ENCODE results near the gene NXN.
"Not testable (repeated sequence)": the region's sequence is repeated elsewhere in the genome, so short reads cannot be mapped to it uniquely, and the experiment has no call there.

Gene NXN

DNA sequence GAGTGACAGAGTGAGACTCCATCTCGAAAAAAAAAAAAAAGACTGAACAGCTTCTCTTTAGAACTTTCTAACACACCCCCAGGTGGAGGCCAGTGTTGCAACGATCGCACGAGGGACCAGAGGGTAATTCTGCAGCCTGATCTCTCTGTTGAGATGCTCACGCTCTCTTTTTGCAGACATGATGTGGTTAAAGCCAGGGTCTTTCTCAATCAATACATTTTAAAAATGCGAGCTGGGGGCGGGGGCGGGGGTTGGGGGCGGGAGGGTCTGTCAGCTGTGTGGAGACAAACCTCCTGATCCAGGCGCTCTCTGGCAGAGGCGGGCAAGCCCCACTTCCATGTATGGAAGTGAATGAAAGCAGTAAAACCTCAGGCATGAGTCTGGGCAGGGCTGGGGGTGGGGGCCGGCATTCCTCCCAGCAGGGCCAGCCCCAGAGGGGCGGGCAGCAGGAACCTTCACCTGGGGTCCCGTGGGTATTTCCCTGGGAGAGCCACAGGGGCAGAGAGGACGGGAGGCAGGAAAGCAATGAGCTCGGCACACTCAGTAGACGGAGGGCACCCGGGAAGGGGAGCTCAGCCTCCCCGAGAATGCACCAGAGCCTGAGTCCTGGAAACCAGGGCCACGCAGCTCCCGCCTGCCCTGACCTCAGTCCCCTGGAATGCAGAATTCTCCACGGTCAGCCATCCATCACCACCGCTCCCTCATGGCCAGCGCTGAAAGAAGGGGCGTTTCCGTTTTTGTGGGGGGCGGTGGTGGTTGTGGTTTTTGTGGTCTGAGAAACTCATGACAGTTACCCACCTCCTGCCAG, 28.0 kb downstream of the NXN start:
- DNase-seq, result peak; percentile 86

DNA sequence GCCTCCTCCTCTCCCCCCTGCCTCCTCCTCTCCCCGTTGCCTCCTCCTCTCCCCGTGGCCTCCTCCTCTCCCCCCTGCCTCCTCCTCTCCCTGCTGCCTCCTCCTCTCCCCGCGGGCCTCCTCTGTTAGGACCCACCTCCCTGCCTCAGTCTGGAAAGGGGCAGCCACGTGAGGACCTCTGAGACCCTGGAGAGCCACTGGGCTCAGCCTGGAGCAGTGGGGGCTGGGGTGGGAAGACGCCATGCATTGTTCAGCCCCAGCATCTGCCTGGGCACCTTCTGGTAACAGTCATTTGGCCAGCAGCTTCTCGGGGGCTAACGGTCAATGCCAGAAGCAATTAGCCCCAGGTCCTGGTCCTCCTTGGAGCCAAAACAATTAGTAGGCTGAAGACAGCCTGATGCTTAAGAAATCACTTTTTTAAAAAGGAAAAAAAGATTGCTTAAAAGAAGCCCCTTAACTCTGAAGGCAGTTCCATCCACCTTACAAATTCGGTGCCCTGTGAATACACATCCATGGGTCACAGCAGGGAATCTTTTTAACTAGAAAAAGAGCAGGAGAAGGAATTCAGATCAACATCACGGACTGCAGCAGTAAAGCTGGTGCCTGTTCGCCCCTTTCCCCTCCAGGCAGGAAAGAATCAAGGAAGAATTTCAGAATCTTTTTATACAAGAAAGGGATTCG, 29.8 kb downstream of the NXN start:
- no peak for DNase-seq

DNA sequence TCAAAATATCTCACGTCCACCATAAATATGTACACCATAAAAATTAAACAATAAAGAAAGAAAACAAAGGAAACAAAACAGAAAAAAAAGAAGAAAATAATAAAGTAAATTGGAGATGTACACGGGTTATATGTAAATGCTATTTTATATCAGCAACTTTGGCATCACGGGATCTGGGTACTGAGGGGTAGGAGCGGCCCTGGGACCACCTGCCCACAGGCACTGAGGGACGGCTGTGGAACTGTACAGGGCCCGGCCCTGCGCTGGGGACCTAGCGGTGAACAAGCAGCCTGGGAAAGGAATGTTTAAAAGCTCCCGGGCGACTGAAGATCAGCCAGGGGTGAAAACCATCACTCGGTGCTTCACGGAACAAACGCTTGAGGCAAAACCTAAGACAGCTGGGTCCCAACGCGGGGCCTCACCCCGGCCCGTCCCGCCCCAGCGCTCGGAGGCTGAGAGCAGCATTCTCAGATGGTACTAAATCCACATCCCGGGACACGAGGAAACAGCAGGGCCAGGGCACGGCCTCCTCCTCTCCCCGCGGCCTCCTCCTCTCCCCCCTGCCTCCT, 31.2 kb downstream of the NXN start:
- DNase-seq, result no peak

DNA sequence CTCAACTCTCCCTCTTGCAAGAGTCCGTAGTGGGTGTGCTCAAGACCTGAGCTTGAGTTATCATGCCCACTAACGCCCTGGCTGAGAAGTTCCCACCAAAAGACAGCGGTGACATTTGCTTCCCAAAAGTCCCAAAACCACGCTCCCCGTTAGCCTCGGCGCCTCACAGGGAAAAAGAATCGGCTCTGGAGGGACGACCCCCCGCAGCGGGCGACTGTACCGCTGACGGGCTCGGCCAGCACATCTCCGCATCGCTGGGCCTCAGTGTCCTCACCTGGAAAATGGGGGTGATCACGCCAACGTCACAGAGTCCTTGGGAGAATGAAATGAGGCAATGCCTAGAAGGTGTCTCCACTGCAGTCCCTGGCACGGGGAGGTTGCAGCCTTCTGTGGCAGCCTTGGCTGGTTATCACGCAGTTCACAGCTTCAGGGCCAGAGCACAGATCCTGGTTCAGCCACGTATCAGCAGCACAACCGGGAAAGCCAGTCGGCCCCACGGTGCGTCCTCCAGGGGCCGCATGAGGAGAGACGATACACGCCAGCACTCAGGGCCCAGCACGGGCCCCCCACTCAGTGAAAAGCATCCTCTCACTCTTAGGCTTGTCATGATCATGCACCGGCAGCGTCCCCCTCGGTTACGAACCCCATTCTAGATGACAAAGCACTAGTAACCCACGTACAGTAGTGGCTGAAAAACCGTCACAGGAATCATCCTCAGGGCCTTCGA, 32.9 kb downstream of the NXN start:
- no peak for DNase-seq

DNA sequence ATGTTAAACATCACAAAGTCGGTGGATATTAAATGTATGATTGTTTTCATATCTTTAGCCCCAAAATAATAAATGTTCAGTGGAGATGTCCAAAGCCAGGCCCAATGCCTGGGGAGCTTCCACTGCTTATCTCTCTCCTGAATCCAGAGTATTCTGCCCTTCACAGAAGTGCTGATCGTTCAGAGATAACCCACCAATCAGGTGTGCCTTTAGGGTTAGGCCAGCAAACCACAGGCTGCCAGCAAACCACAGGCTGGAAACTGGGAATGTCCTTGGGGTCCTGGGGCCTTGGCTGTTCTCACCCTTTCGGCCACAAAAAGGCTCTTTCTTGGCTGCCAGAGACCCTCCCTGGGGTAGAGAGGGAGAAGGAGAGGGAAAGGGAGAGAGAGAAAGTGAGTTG, 33.9 kb downstream of the NXN start:
- no peak for DNase-seq

DNA sequence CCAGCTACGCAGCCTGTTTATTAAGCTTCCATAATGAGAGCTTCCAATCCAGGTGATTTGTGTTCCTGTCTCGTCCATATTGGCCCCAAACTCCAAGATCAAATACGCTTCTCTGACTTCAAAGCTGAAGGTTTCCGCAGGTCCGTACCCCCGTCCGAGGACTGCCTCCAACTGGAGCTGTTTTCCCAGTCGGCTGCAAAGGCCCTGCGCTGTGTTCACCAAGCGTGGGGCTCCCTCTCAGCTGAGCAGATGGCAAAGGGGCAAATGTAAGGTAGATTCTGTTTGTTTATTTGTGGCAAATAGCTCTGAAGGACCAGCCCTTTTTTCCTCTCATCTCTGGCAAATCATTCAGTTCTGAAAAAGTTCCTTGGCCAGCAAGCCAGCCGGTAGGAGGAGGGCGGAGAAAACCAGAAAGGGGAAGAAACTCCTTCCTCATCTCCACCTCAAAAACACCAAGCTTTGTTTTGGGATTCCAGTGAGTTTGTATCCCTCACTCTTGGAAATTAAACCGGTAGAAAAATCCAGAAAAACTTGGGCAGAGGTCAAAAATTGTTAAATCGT, 35.2 kb downstream of the NXN start:
- DNase-seq, result no peak

DNA sequence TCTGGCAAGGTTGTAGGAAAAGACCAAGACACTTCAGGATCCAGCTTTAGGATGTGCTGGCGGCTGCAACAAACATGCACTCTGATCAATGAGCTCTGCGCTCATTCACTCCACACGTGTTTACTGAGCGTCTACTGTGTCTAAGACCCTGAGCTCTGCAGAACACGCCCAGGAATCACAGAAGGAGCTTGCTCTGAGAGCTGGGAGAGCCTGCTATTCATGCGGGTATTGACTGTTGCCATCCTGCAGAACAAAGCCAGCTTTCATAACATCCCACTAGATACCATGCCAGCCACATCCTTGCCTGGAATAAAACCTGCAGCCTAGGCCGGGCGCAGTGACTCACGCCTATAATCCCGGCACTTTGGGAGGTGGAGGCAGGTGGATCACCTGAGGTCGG, 44.1 kb downstream of the NXN start:
- no peak for DNase-seq

DNA sequence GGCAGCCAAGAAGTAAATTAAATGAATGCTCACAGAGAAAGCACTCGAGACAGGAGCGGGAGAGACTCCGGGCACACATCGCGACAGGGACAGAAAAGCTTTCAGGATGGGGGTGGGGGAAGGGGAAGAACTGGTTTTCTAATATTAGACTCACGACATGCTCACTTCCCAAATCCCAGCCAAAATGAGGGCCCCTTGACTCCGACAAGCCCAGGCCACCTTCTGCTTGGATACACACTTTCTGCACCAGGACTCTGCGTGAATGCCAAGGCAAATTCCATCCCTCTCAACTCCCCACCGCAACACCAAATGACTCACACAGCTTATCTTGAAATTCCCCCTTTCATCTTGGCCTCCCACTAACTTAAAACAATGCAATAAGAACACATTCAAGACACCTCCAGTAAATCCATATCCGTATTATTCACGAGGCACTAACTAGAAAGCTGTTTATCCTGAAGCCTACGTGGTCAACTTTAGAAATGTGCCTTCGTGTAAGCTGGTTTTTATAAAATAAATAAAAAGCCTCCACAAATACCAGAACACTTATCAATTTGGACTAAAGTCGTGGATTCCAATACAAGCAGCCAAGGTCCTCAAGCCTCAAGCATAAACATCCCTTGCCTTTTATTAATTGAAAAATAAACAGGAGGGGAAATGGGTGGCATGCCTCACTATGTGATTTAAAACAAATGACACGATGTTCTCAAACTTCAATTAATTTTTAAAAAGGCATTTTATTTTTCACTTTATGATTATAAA, 46.1 kb downstream of the NXN start:
- DNase-seq, result peak; percentile 61

DNA sequence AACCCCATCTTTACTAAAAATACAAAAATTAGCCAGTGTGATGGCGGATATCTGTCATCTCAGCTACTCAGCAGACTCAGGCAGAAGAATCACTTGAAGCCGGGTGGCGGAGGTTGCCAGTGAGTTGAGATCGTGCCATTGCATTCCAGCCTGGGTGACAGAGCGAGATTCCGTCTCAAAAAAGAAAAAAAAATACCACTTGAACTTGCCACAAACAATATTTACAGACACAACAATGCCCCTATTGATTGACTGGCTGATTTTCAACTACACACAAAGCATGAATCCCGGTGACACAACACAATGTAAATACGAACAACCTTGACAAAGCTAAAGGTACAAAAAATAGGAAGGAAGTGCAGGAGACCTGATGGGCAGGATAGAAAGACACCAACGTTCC, 49.3 kb downstream of the NXN start:
- no peak for DNase-seq

DNA sequence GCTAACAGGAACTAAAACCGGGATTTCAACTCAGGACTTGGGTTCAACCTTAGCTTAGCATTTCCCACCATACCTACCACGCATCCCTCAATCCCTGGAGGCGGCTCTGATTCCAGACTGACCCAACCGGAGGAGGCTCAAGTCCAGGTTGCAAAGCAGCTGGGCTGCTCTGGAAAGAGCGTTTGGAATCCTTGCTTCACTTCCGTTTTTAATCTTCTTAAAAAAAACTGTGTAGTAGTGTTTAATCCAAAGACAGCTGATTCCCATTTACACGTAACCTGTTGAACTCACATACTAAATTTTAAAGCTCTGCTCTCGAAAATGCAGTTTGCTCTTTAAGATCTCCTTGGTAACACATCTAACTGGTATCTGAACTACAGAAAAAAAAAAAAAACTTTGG, 50.0 kb downstream of the NXN start:
- no peak for DNase-seq

DNA sequence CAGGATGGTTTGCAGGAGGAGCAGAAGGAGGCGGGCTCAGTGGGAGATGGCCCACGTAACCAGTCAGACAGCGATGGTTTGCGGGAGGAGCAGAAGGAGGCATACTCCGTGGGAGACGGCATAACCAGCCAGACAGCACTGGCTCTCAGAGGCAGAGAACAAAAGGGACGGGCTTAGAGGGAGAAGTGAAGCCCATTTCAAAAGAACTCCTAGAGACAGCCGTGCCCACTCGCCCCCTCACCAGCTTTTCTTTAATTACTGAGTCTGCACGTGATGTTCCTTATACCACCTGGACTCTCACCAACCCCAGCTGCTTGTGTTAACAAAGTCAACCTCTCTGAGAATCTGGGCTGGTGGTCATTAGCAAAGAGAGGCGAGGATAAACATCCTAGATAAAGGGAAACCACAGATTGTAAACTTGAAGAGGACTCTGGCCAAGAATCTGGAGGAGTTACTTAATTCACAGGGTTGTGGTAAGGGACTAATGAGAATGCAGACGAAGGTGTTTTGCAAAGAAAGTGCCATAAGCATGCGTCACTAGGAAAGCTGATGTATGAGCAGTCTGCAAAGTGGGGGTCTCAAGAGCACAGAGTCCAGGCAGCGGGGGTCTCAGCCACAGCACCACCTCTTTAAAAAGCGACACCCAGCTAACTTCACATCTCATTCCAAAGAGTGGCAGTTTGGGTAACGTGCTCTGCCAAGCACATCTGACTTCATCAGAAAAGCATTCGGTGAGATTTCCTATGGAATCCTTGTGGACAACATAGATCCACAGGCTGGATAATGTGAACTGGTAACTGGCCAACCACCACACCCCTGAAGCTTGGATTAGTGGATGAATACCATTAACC, 51.7 kb downstream of the NXN start:
- peak; percentile 75 for DNase-seq

DNA sequence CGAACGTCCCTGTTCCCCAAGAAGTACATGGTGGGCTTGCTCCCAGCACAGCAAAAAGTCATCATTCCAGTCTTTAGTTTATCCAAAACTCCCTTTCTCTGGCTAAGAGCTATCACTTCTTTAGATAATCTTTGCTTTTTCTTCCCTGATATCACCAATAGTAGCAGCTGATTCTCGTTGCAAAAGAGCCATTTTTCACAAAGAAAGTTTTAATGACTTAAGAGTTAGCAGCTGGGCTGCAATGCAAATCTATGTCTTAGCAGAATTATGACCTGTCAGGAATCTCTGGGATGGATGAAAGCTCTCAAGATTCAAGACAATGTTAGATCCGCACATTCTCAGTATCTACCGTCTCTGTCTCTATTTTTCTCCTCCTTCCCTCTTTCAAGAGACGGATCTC, 53.8 kb downstream of the NXN start:
- no peak for DNase-seq

DNA sequence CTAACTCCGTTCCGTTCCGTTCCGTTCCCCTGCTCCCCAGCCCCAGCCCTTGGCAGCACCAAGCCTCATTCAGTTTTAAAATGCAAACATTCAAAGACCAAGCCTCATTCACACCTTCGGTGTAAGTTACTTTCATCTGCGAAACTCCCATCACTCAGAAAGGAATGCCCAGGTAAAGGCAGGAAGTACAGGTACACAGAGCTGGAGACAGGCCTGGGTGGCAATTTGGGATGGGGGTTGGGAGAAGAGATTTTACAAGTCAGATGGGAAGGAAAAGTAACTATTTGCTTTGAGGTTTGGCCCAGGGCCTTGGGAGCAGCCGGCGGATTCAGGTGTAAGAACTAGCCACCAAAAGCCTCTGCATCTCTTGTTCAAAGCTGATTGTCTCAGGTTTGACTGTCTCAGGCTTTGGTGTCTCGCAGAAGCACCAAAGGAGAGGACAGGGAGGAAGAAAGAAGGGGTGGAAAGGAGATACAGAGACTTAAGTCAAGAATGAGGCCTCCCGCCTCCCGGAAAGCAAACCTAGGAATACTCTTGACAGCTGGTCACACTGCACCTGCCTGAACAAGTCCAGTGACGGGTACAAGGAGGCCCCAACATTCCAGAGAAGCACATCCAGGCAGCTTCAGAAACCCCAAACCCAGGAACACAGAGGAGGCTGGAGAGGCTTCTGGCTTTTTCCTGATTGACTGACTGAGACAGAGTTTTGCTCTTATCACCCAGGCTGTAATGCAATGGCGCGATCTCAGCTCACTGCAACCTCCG, 54.7 kb downstream of the NXN start:
- DNase-seq, result no peak

DNA sequence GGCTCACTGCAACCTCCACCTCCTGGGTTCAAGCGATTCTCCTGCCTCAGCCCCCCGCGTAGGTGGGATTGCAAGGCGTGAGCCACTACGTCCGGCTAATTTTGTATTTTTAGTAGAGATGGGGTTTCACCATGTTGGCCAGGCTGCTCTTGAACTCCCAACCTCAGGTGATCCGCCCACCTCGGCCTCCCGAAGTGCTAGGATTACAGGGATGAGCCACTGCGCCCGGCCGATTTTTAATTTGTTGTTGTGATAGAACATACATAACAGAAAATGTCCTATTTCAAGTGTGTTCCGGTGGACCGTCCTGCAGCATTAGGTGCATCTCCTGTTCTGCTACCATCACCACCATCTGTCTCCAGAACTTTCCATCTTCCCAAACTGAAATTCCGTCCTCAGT, 55.3 kb downstream of the NXN start:
- DNase-seq, result not testable (repeated sequence)

DNA sequence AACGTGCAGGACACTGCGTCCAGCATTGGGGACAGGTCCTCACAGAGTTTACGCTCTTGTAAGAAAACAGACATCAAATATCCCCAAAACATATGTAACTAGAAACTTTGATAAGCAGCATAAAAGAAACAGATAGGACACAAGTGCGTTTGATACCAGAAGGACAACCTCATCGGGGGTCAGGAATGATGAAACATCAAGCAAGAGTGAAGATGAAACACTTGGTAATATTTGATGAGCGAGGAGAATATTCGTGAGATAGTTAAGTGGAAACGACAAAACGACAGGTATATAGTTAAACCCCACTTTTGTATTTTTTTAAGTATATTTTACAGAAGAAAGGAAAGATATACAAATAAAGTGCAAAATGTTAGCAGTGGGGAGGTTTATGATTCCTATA, 55.9 kb downstream of the NXN start:
- DNase-seq, result no peak

DNA sequence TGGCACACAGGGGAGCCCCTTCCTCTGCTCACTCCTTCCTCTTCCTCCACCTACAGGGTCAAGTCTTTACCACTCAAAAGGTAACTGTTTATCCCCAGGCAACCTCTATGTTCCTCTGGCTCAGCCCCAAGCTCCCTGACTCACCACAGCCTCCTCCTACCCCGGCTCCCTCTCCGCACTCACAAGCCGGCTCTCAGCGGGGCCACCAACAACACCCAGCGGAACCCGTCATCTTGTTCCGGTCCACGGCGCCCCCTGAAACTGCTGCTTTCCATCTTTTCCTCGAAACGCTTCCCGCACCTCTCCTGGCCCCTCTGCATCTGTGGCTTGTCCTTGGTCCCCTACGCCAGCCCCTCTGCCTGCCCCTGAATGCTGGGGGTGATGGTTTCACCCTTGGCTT, 58.4 kb downstream of the NXN start:
- DNase-seq, result no peak

DNA sequence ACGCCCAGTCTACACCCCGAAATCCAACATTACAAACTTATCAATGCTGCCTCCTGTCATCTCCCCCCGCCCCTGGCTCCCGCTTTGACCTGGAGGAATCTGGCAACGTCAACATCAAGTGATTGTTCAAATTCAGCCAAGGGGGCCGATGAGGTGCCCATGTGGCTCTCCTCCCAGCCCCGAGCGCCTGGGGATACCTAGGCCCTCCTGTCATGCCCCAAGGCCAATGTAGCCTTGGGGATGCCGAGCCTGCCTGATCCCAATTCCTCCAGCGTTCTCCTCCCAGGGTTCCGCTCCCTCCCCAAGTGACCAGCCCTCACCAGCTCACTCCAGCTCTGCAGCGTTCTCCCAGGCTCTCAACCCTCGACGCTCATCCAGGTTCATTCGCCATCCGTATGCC, 59.4 kb downstream of the NXN start:
- no peak for DNase-seq

DNA sequence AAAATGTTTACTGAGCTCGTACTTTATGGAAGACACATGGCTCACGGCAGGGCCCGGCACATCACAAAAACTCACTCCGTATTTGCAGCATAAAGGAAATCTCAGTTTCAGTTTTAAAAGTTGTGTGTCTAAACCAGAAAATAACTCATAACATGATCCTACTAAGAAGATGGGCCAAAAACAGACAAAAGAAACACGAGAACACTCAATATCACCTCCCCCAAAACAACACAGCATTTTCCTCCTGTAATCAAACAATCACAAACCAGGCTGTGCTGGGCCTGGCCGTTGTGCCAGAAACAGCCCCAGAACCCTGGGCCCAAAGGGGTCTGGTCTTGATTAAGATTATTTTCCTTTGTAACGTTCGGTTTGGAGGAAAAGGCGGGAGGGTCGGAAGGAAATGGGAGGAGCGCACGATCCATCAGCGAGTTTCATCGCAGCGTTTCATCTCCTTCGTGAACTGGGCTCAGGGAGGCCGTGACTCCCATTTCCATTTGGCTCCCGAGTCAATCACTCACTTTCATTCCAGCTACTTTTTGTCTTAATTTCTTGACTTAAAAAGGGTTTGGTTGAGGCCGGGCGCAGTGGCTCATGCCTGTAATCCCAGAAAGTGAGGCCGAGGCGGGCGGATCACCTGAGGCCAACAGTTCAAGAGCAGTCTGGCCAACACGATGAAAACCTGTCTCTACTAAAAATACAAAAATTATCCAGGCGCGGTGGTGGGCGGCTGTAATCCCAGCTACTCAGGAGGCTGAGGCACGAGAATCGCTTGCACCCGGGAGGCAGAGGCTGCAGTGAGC, 61.4 kb downstream of the NXN start:
- no peak for DNase-seq

DNA sequence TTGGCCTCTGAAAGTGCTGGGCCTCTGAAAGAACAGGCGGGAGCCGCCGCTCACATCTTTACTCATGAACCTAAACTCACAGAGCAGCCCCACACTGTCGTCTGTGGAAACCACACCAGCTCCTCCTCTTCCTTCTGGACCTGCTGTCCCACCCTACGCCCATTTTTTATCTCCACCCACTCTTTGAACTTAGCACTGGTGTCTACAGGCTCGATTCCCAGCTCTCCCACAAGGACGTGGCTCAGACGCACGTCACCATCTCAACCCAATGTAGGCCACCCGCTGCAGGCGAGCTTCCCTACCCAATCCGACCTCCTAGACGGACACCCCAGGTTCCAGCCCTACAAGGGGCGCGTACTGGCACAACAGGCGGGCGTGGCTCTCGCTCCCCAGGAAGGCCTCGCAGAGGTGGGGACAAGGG, 62.2 kb downstream of the NXN start:
- no peak for DNase-seq

DNA sequence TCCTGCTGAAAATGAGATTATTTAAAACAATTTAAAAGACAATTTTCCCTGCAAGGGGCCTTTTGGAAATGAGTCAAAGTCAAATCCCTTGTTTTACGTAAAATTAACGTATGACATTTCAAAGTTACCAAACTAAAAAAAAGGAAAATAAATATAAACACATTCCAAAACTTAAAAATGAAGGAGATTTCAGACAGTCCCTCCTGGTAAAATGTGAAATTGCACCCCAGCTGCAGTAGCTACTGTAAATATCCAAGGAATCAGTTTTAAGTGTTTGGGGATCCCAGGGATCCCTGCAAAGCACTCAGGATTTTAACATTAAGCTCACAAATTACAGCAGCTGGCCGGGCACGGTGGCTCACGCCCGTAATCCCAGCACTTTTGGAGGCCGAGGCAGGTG, 63.3 kb downstream of the NXN start:
- no peak for DNase-seq

All from T1000 (cell line).